ENCODE data around the gene FOXC2. TPM values are rescaled to one million over a fixed set of nuclear protein-coding genes. Genes with fewer than 3 reads are reported as not detected.

Gene FOXC2
- polyA plus RNA-seq, 1 of the 3 experiments (the other 2 are of a cell fraction), result 1.3 TPM

- H3K27me3 ChIP-seq (ENCODE audit: insufficient read depth), result no peaks in the 10 kb centered on the region
- DNase-seq, result no peak
- 47% methylated on average over 12 of the region's 12 CpGs for WGBS (ENCODE audit: low lambda C conversion rate)
- no peak for TF ChIP-seq PBX3 (IDR thresholded peaks at IDR 0.05)
- TF ChIP-seq ZBTB33 (IDR thresholded peaks at IDR 0.05; ENCODE audit: borderline replicate concordance, low read depth), result no peak
- TF ChIP-seq RFX5 (IDR thresholded peaks at IDR 0.05; ENCODE audit: low read length), result no peak
- TF ChIP-seq SIN3A (IDR thresholded peaks at IDR 0.05; ENCODE audit: borderline replicate concordance, low read depth, low read length), result no peak
- no peak for TF ChIP-seq USF2 (IDR thresholded peaks at IDR 0.05; ENCODE audit: borderline replicate concordance, low read depth, low read length)
- TF ChIP-seq RCOR1 (IDR thresholded peaks at IDR 0.05; ENCODE audit: low read length), result no peak
- TF ChIP-seq FOXJ3 (CRISPR knock-in tag; IDR thresholded peaks at IDR 0.05), result no peak
- no peak for TF ChIP-seq NRF1 (IDR thresholded peaks at IDR 0.05; ENCODE audit: low read depth, low read length)
- TF ChIP-seq FOXM1 (IDR thresholded peaks at IDR 0.05; ENCODE audit: low read depth), result no peak
- TF ChIP-seq CHD2 (IDR thresholded peaks at IDR 0.05; ENCODE audit: low read length, partially characterized antibody), result no peak
- TF ChIP-seq EP300 (IDR thresholded peaks at IDR 0.05; ENCODE audit: borderline replicate concordance in 1 of 2, low read depth in 1 of 2, low read length in 1 of 2), result no peak
- TF ChIP-seq EZH2phosphoT487 (IDR thresholded peaks at IDR 0.05; ENCODE audit: borderline replicate concordance, low read depth), result no peak
- no peak for TF ChIP-seq IRF3 (IDR thresholded peaks at IDR 0.05; ENCODE audit: low read depth, low read length)
- TF ChIP-seq POLR2AphosphoS5 (IDR thresholded peaks at IDR 0.05; ENCODE audit: low read depth, low read length), result no peak
- no peak for TF ChIP-seq MXI1 (IDR thresholded peaks at IDR 0.05; ENCODE audit: low read depth, low read length)
- TF ChIP-seq GABPA (IDR thresholded peaks at IDR 0.05; ENCODE audit: low read depth), result no peak
- TF ChIP-seq SMC3 (IDR thresholded peaks at IDR 0.05; ENCODE audit: low read depth, low read length), result no peak
- TF ChIP-seq TAF1 (IDR thresholded peaks at IDR 0.05; ENCODE audit: borderline replicate concordance, low read depth, low read length), result no peak
- no peak for TF ChIP-seq REST (IDR thresholded peaks at IDR 0.05; ENCODE audit: low read depth, low read length)
- TF ChIP-seq RAD21 (IDR thresholded peaks at IDR 0.05; ENCODE audit: low read length), result no peak
- peak overlapping the region; percentile 83 for H3K9ac ChIP-seq
- peak overlapping the region in 1 of 2 experiments; percentile 96; a peak in 2 of 4 replicates for H3K27ac ChIP-seq (ENCODE audit: low read depth in 2 of 2, low read length in 1 of 2)
- no peak overlapping the region for H2AFZ ChIP-seq (ENCODE audit: low read depth)
- no peaks in the 10 kb centered on the region for H3K9me3 ChIP-seq
- peak overlapping the region in 1 of 2 experiments; percentile 73; a peak in 3 of 4 replicates for H3K4me3 ChIP-seq (ENCODE audit: low read depth in 2 of 2, low read length in 1 of 2)
- H4K20me1 ChIP-seq (ENCODE audit: insufficient read depth), result no peaks in the 10 kb centered on the region
- H3F3A ChIP-seq (replicated peaks; ENCODE audit: insufficient read depth), result peaks cover 53% of the 10 kb centered on the region
- CTCF ChIA-PET, result interaction anchor here (1.0 to 1.2 kb wide), 2 partner anchors 13 to 486 kb away, joined by 3 read pairs; no protein-coding TSS in a partner anchor
- H3K36me3 ChIP-seq (replicated peaks in 1 of 2; ENCODE audit: control insufficient read depth in 1 of 2, insufficient read depth in 2 of 2, low read length in 1 of 2), result peaks cover 0 to 3% of the 10 kb centered on the region in 2 experiments
- no peaks in the 10 kb centered on the region for H3K9me2 ChIP-seq
- peak overlapping the region; percentile 92 for H3K4me2 ChIP-seq
- H3K4me1 ChIP-seq (ENCODE audit: control insufficient read depth in 1 of 2, insufficient read depth in 2 of 2, low read depth in 1 of 2, low read length in 1 of 2), result peaks cover 0 to 31% of the 10 kb centered on the region in 2 experiments; a peak in 2 of 4 replicates
- POLR2A ChIA-PET, result no interaction called here
- peaks cover 92% of the 10 kb centered on the region for H3K79me2 ChIP-seq (ENCODE audit: insufficient read depth)
These were observed 10.8 kb downstream of the FOXC2 start for GRCh38 chr16:86577314-86577971.

Measured in SK-N-SH (cell line).